Measurements from ENCODE around the gene MMP20. TPM values are rescaled to one million over a fixed set of nuclear protein-coding genes. Genes with fewer than 3 reads are reported as not detected.

The MMP20 gene
- total RNA-seq, 2 donors from 2014 or later, result not detected

DNA sequence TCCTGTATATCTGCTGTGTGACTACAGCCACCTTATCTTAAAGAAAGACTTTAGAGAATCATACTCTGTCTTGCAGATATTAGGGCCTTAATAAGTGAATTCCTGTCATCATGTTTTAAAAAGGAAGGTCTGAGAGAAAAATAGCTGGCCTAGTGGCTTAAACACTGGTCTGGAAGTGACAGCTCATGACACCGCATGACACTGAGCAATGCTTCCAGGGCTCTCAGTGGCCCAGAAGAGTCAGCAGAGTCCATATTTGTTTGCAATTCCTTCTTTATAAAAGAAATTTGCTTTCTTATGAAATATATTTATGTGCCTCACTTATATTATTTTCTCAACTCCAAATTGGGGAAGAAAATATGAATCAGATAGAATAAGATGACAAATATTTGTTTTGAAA lies 33.0 kb downstream of the MMP20 start:
- Mint-ChIP-seq H3K27me3 (ENCODE audit: insufficient read depth) (peaks cover 27% of the 10 kb centered on the region), H3K4me3 (no peak overlapping the region)
- WGBS, 2 experiments (ENCODE audit: insufficient coverage in 1 of 2, insufficient read length in 1 of 2), result 74 to 83% methylated on average over 1 of the region's 1 CpG

GRCh38 chr11:102591160-102591718 lies 33.9 kb downstream of the MMP20 start:
- no peak overlapping the region for H3K27ac ChIP-seq (ENCODE audit: low read depth, low read length)
- no peak overlapping the region for H3K4me3 Mint-ChIP-seq
- H3K4me3 ChIP-seq (ENCODE audit: low read length), result no peak overlapping the region
- peaks cover 4% of the 10 kb centered on the region for H3K9me3 ChIP-seq (ENCODE audit: control insufficient read depth, low read length)
- H3K36me3 Mint-ChIP-seq (ENCODE audit: low read depth), result no peaks in the 10 kb centered on the region
- peaks cover 17% of the 10 kb centered on the region for H3K4me1 ChIP-seq (ENCODE audit: control insufficient read depth, insufficient read depth, low read length)
- H3K9me3 Mint-ChIP-seq, result peaks cover 4% of the 10 kb centered on the region
- H3K36me3 ChIP-seq (ENCODE audit: control insufficient read depth, insufficient read depth, low read length), result no peaks in the 10 kb centered on the region
- H3K27me3 ChIP-seq (ENCODE audit: control insufficient read depth, insufficient read depth, low read length, poor library complexity, severe bottlenecking), result peaks cover 15% of the 10 kb centered on the region
- H3K9ac ChIP-seq (ENCODE audit: extremely low read depth, low read length, poor library complexity, severe bottlenecking), result no peak overlapping the region
- TF ChIP-seq, protein P1, sequence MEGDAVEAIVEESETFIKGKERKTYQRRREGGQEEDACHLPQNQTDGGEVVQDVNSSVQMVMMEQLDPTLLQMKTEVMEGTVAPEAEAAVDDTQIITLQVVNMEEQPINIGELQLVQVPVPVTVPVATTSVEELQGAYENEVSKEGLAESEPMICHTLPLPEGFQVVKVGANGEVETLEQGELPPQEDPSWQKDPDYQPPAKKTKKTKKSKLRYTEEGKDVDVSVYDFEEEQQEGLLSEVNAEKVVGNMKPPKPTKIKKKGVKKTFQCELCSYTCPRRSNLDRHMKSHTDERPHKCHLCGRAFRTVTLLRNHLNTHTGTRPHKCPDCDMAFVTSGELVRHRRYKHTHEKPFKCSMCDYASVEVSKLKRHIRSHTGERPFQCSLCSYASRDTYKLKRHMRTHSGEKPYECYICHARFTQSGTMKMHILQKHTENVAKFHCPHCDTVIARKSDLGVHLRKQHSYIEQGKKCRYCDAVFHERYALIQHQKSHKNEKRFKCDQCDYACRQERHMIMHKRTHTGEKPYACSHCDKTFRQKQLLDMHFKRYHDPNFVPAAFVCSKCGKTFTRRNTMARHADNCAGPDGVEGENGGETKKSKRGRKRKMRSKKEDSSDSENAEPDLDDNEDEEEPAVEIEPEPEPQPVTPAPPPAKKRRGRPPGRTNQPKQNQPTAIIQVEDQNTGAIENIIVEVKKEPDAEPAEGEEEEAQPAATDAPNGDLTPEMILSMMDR (conservative IDR thresholded peaks at IDR 0.05), result no peak
- peaks cover 27% of the 10 kb centered on the region for H3K27me3 Mint-ChIP-seq (ENCODE audit: insufficient read depth)
- H3K27ac Mint-ChIP-seq, result no peak overlapping the region
- DNase-seq, result no peak
- H3K4me1 Mint-ChIP-seq, result peaks cover 23% of the 10 kb centered on the region
- WGBS, 2 experiments (ENCODE audit: insufficient coverage in 1 of 2, insufficient read length in 1 of 2), result 87 to 92% methylated on average over 4 to 5 of the region's 5 CpGs

More for the DNA sequence above, 33.0 kb downstream of the MMP20 start:
- peaks cover 4% of the 10 kb centered on the region for H3K9me3 ChIP-seq (ENCODE audit: control insufficient read depth, low read length)
- no peak overlapping the region for H3K9ac ChIP-seq (ENCODE audit: extremely low read depth, low read length, poor library complexity, severe bottlenecking)
- peaks cover 2% of the 10 kb centered on the region for H3K9me3 Mint-ChIP-seq
- no peak for DNase-seq
- no peak overlapping the region for H3K27ac Mint-ChIP-seq
- peaks cover 29% of the 10 kb centered on the region for H3K4me1 Mint-ChIP-seq
- H3K27me3 ChIP-seq (ENCODE audit: control insufficient read depth, insufficient read depth, low read length, poor library complexity, severe bottlenecking), result peaks cover 15% of the 10 kb centered on the region
- H3K27ac ChIP-seq (ENCODE audit: low read depth, low read length), result no peak overlapping the region
- peaks cover 23% of the 10 kb centered on the region for H3K4me1 ChIP-seq (ENCODE audit: control insufficient read depth, insufficient read depth, low read length)
- TF ChIP-seq, protein P1 (conservative IDR thresholded peaks at IDR 0.05), result no peak
- no peaks in the 10 kb centered on the region for H3K36me3 ChIP-seq (ENCODE audit: control insufficient read depth, insufficient read depth, low read length)
- H3K36me3 Mint-ChIP-seq (ENCODE audit: low read depth), result no peaks in the 10 kb centered on the region
- no peak overlapping the region for H3K4me3 ChIP-seq (ENCODE audit: low read length)

- WGBS, 2 experiments (ENCODE audit: insufficient coverage in 1 of 2, insufficient read length in 1 of 2), result 76 to 93% methylated on average over 3 to 6 of the region's 6 CpGs
- H3K27me3 Mint-ChIP-seq (ENCODE audit: insufficient read depth), result peaks cover 27% of the 10 kb centered on the region
- no peaks in the 10 kb centered on the region for H3K36me3 Mint-ChIP-seq (ENCODE audit: low read depth)
- no peak overlapping the region for H3K4me3 Mint-ChIP-seq
- no peak overlapping the region for H3K9ac ChIP-seq (ENCODE audit: extremely low read depth, low read length, poor library complexity, severe bottlenecking)
- H3K27me3 ChIP-seq (ENCODE audit: control insufficient read depth, insufficient read depth, low read length, poor library complexity, severe bottlenecking), result peaks cover 15% of the 10 kb centered on the region
- H3K4me1 Mint-ChIP-seq, result peaks cover 23% of the 10 kb centered on the region
- peaks cover 17% of the 10 kb centered on the region for H3K4me1 ChIP-seq (ENCODE audit: control insufficient read depth, insufficient read depth, low read length)
- H3K4me3 ChIP-seq (ENCODE audit: low read length), result no peak overlapping the region
- no peak for DNase-seq
- no peak overlapping the region for H3K27ac Mint-ChIP-seq
- H3K9me3 ChIP-seq (ENCODE audit: control insufficient read depth, low read length), result peaks cover 4% of the 10 kb centered on the region
- H3K9me3 Mint-ChIP-seq, result peaks cover 4% of the 10 kb centered on the region
- TF ChIP-seq, protein P1 (conservative IDR thresholded peaks at IDR 0.05), result no peak
- H3K36me3 ChIP-seq (ENCODE audit: control insufficient read depth, insufficient read depth, low read length), result no peaks in the 10 kb centered on the region
- no peak overlapping the region for H3K27ac ChIP-seq (ENCODE audit: low read depth, low read length)
Observed at GRCh38 chr11:102590276-102591049, 34.7 kb downstream of the MMP20 start.

Measured in endodermal cell (in vitro differentiated cells).